Measurements from ENCODE around the gene MRPL24. TPM values are rescaled to one million over a fixed set of nuclear protein-coding genes. Genes with fewer than 3 reads are reported as not detected.
A peak's percentile ranks its signal among the peaks of the same experiment; 100 is the strongest.

MRPL24 gene
- total and polyA plus RNA-seq, 2 of the 13 experiments (the other 11 are each of a cell fraction or from before 2014, with no cell fraction given): 38.1 to 42.9 TPM

DNA sequence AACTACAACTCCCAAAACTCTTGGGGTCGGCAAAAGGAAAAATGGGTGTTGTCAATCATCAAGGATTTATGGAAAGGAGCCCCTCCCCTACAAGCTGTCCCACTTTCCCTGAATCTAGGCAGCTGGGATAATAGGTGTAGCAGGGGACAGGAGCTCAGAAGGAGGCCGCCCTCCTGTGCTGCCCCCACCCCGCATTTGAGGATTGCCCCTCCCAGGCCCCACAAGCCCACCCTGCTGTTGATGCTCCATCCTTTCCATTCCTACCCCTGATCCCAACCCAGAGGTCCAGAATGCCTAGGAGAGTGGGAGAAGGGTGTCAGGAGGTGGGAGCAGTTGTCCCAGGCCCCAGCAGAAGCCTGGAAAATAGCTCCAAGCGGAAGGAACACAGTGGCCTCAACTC, 1.9 kb upstream of the MRPL24 start:
- Histone ChIP-seq H4K20me1 (ENCODE audit: insufficient read depth, low read length) (peaks cover 13% of the 10 kb centered on the region), H3K4me2 (ENCODE audit: low read depth, low read length) (no peak overlapping the region), H3K36me3 (replicated peaks in 1 of 2; ENCODE audit: control insufficient read depth in 1 of 2, insufficient read depth in 2 of 2, low read length in 2 of 2) (peaks cover 10 to 37% of the 10 kb centered on the region in 2 experiments; a peak in 4 of 5 replicates), H3K4me3 (replicated peaks in 1 of 3; ENCODE audit: insufficient read depth in 1 of 3, low read depth in 2 of 3, low read length in 3 of 3) (no peak overlapping the region), H2AFZ (ENCODE audit: low read length) (no peak overlapping the region), H3K9me3 (ENCODE audit: low read length) (no peaks in the 10 kb centered on the region), H3K27ac (ENCODE audit: extremely low read length, insufficient read depth, low read length) (peak overlapping the region; percentile 64), H3K4me1 (ENCODE audit: insufficient read depth, low read length) (peaks cover 38% of the 10 kb centered on the region), H3K27me3 (ENCODE audit: control insufficient read depth in 1 of 2, insufficient read depth in 2 of 2, low read length in 2 of 2) (no peaks in the 10 kb centered on the region; a peak in 1 of 5 replicates), H3K79me2 (ENCODE audit: insufficient read depth, low read length) (peaks cover 35% of the 10 kb centered on the region), H3K9ac (ENCODE audit: insufficient read depth, low read depth, low read length) (no peak overlapping the region)
- FAIRE-seq: no peak
- DNase-seq (ENCODE audit: low spot score): no peak
- BruUV-seq (replicated peaks): no TSS peak
- intact Hi-C loops (cut with micrococcal nuclease; ENCODE audit: unreplicated experiment) (no loop called here), in situ Hi-C loops (cut with HindIII; ENCODE audit: extremely low pct_ligation_motif_present, low pct_unique_long_range_greater_than_20kb) (no loop called here)
- no peak for ATAC-seq
- no peak for TF ChIP-seq SSRP1 (CRISPR knock-in tag; IDR thresholded peaks at IDR 0.05)
- no peak for TF ChIP-seq THRA (CRISPR knock-in tag; IDR thresholded peaks at IDR 0.05; ENCODE audit: borderline replicate concordance)
- POLR2A ChIA-PET: interaction anchor here (3.2 to 3.3 kb wide), 2 partner anchors 8 to 24 kb away, joined by 67 to 125 read pairs; partner anchors contain the start of genes HDGF and PRCC
- 100% methylated on average over 4 of the region's 4 CpGs for WGBS (ENCODE audit: low lambda C conversion rate)
- CTCF ChIA-PET (ENCODE audit: low intra/inter-chr PET ratio, low total read pairs): no interaction called here

DNA sequence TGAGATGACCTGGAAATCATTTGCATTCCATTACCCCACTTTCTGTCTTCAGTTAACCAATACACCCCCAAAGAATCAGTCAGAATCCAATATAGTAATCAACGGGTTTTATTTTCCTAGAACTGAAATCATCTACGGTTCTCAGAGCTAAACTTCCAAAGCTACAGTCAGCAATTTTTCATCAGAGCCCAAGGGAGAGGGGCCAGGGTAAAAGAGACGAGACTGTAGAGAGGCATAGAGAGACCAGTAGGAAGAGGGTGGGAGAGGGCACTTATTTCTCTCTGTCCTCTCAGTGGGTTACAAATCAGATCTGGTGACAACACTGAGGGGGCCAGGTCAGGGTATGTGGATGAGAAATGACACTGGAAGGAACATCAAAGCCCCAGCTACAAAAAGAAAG, 1.1 kb upstream of the MRPL24 start:
- Histone ChIP-seq H4K20me1 (ENCODE audit: insufficient read depth, low read length) (peaks cover 13% of the 10 kb centered on the region), H3K9me3 (ENCODE audit: low read length) (no peaks in the 10 kb centered on the region), H3K4me2 (ENCODE audit: low read depth, low read length) (no peak overlapping the region), H3K9ac (ENCODE audit: insufficient read depth, low read depth, low read length) (no peak overlapping the region), H3K79me2 (ENCODE audit: insufficient read depth, low read length) (peaks cover 28% of the 10 kb centered on the region), H3K4me3 (replicated peaks in 1 of 3; ENCODE audit: insufficient read depth in 1 of 3, low read depth in 2 of 3, low read length in 3 of 3) (no peak overlapping the region), H3K36me3 (replicated peaks in 1 of 2; ENCODE audit: control insufficient read depth in 1 of 2, insufficient read depth in 2 of 2, low read length in 2 of 2) (peaks cover 11 to 37% of the 10 kb centered on the region in 2 experiments; a peak in 4 of 5 replicates), H3K27me3 (ENCODE audit: control insufficient read depth in 1 of 2, insufficient read depth in 2 of 2, low read length in 2 of 2) (no peaks in the 10 kb centered on the region; a peak in 1 of 5 replicates), H2AFZ (ENCODE audit: low read length) (no peak overlapping the region), H3K4me1 (ENCODE audit: insufficient read depth, low read length) (peaks cover 33% of the 10 kb centered on the region), H3K27ac (ENCODE audit: extremely low read length, insufficient read depth, low read length) (peak overlapping the region; percentile 64)
- CTCF ChIA-PET (ENCODE audit: low intra/inter-chr PET ratio, low total read pairs): no interaction called here
- FAIRE-seq (no peak), DNase-seq (ENCODE audit: low spot score) (no peak), ATAC-seq (no peak)
- BruUV-seq (replicated peaks): no TSS peak
- WGBS (ENCODE audit: low lambda C conversion rate): 99% methylated on average over 3 of the region's 3 CpGs
- intact Hi-C loops (cut with micrococcal nuclease; ENCODE audit: unreplicated experiment) (no loop called here), in situ Hi-C loops (cut with HindIII; ENCODE audit: extremely low pct_ligation_motif_present, low pct_unique_long_range_greater_than_20kb) (no loop called here)
- POLR2A ChIA-PET: interaction anchor here (3.1 to 3.3 kb wide), 3 partner anchors 9 to 25 kb away, joined by 67 to 125 read pairs (median 99); partner anchors contain the start of genes HDGF, ISG20L2, METTL25B and PRCC
- no peak for TF ChIP-seq PATZ1 (CRISPR knock-in tag; IDR thresholded peaks at IDR 0.05)
- peak; percentile 50 to 56 for TF ChIP-seq MAFK (conservative IDR thresholded peaks at IDR 0.05 in 1 of 2, IDR thresholded peaks at IDR 0.05 in 1 of 2; ENCODE audit: low read length in 2 of 2)
- TF ChIP-seq SATB2 (CRISPR knock-in tag; IDR thresholded peaks at IDR 0.05): no peak
- TF ChIP-seq ZNF510 (CRISPR knock-in tag; IDR thresholded peaks at IDR 0.05; ENCODE audit: low read depth): no peak
- no peak for TF ChIP-seq LCORL (IDR thresholded peaks at IDR 0.05)
- TF ChIP-seq LCORL (CRISPR knock-in tag; IDR thresholded peaks at IDR 0.05): no peak
- TF ChIP-seq ZNF878 (CRISPR knock-in tag; IDR thresholded peaks at IDR 0.05): no peak
- TF ChIP-seq FOXO1 (CRISPR knock-in tag; IDR thresholded peaks at IDR 0.05): no peak
- TF ChIP-seq KAT2B (IDR thresholded peaks at IDR 0.05; ENCODE audit: borderline replicate concordance, low read depth, low read length): no peak

Measured in HepG2 (cell line).